GM21529 (cell line): ENCODE data around the gene NAALADL2.
"Not testable (repeated sequence)": the region's sequence is repeated elsewhere in the genome, so short reads cannot be mapped to it uniquely, and the experiment has no call there.

Experiments
- ATAC-seq: cut with Tn5 transposase; IDR thresholded peaks from one replicate; pipeline ENCODE4 v1.9.1; 2021; ENCODE audit not compliant: unreplicated experiment

The NAALADL2 gene

DNA sequence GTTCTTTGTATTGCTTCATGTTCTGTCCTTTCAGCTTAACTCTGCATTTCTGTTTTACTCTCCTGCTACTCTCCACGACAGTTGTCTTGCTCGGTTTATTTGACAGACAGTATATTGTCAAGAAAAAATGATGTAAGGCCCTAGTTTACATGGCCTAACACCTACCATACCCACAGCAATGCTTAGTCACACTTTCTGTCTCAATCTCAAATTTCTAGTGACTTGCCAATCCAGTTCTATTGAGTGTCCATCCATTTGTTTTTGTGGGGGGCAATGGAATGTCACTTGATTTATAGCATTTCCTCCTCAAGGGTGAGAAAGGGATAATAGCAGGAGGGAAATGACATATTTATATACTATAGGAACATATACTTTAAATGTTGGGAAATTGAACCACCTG is 676.2 kb downstream of the NAALADL2 start:
- no peak for ATAC-seq

DNA sequence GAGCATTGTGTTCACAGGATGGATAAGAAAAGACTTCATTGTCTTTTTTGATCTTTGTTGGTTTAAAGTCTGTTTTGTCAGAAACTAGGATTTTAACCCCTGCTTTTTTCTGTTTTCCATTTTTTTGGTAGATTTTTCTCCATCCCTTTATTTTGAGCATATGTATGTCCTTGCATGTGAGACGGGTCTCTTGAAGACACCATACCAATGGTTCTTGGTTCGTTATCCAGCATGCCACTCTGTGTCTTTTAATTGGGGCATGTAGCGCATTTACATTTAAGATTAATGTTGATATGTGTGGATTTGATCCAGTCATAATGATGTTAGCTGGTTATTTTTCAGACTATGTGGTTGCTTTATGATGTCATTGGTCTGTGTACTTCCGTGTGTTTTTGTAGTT is 687.0 kb downstream of the NAALADL2 start:
- no peak for ATAC-seq

DNA sequence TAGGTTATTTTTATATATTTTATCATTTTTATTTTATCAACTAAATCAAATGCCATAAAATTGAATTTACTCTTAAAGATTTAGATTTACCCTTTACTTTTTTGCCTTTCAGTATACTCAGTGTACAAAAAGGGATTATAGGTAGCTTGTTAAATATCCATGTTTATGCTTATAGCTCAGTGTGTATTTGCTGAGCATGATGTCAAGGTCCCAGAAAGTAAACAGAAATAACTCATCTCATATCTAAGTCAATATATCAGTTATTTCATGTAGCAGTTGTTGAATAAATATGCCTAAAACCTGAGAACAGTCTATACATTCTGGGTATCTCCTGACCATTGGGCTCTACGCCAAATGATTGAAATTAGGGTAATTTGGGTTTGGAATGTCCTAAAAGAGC is 693.8 kb downstream of the NAALADL2 start:
- ATAC-seq: no peak

DNA sequence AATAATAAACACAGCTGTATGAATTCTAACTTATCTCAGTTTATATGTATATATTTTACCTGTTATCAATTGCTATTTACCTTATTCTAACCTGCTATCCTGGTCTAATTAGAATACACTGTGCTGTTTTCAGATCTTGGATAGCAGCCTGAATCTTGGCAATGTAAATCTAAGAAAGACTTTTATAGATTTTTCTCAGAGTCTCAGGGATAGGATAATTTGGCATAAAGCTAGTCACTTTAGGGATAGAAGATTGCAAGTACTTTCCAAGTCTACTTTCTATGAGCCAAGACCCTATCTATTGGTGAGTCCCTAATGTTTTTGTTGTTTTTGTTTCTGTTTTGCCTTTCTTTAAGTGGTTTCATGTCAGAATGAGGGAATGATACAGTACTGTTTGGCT is 695.7 kb downstream of the NAALADL2 start:
- no peak for ATAC-seq

DNA sequence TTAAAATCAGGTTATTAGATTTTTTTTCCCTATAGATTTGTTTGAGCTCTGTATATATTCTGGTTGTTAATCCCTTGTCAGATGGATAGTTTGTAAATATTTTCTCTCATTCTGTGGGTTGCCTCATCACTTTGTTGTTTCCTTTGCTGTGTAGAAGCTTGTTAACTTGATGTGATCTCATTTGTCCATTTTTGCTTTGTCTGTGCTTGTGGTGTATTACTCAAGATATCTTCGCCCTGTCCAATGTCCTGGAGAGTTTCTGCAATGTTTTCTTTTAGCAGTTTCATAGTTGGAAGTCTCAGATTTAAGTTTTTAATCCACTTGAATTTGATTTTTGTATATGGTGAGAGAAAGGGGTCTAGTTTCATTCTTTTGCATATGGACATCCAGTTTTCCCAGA is 699.1 kb downstream of the NAALADL2 start:
- ATAC-seq: no peak

DNA sequence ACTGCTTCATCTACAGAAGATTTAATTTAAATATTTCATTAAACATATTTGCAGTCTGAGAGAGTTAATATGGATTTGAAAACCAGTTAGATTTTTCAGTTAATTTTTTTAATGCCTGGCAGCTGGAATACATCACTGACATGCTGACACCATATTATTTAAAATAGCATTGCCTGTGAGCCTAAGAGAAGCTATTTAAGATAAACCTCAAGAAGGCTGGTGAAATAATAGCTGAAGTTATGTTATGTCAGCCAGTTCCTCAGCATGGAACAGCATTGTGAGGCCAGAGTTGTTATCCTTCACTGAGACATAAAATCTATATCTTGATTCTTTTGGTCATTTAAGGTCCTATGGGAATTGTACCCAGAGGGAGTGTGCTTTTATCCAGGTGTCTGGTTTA is 705.2 kb downstream of the NAALADL2 start:
- no peak for ATAC-seq

DNA sequence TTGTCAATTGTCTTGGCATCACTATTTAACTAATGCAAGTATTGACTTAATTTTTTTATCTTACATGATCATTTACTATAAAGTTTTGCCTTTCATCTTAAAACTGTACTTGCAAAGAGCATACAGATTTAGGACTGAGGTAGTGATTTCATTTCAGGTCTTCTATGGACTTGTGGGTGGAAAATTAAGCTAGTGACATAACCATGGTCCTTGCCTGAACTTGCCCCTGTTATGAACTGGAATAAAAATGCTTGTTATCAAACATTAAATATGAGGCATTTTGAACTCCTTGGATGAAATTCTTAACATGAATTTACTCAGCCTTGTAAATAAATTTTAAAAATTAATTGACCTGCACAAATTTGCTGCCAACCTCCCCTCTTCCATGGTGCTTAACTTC is 712.0 kb downstream of the NAALADL2 start:
- no peak for ATAC-seq

DNA sequence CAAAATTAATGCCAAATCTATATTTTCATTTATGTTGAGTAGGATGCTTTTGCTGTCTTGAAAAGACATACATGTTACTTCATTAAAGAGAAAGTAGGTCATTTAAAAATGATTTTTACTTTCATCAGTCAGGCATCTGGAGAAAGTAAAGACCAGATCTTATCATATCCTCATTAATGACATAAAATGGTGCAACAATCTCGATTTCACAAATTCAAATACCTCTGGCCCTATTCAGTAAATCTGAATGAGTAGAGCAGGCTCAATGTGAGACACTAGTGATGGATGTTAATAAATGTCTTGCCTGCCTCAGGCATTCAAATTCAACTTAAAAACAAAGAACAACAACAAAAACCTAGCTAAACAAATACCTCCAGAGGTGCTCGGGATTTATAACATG is 714.1 kb downstream of the NAALADL2 start:
- no peak for ATAC-seq

DNA sequence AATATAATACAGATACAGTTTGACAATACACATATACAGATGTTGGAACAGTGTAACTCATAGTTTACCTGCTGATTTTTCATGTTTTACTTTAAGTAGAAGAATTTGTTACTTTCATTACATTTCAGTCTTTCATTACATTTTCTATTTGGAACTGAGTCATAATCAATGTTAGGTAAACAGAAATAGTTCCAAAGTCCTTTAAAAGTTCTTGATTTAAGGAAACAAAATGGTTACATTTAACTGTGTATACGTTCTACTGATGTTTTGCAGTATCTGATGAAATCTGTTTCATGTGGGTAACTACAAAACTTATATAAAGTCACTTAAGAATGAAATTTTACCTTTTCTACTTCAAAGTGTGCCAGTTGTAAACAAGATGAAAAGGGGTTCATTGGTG is 721.2 kb downstream of the NAALADL2 start:
- ATAC-seq: no peak

DNA sequence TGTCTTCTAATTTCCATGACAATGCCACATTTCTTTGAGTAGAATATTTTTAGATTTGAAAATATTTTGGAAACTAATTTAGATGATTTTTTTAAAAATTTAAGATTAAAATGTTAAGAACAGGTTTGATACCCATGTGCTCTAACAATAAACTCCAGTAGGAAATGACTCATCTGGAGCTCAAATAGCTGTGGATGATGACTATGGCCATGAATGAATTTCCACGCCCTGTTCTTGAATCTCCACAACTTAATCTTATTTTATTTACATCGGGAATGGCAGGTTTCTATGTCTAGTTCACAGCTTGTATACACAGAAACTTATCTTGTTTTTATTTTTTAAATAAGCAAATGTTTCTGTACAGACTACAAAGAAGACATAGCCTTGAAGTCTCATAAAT is 726.8 kb downstream of the NAALADL2 start:
- no peak for ATAC-seq

DNA sequence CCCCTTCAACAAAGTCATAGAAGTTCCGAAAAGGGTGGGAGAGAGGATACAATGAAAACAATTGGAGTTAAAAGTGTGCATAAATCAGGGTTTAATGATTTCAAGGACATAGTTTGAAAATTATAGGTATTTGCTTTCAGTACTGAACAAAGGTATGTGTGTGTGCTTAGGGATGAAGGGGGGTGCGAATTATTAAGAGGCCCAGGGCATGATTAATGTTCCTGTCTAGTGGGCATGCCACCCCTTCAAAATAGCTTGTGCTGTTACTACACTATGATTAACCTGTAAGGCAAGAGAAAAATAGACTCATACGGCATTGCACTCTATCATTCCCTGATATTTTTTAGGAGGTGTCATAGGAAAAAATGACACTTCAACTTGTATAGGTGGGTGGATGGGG is 731.6 kb downstream of the NAALADL2 start:
- no peak for ATAC-seq

DNA sequence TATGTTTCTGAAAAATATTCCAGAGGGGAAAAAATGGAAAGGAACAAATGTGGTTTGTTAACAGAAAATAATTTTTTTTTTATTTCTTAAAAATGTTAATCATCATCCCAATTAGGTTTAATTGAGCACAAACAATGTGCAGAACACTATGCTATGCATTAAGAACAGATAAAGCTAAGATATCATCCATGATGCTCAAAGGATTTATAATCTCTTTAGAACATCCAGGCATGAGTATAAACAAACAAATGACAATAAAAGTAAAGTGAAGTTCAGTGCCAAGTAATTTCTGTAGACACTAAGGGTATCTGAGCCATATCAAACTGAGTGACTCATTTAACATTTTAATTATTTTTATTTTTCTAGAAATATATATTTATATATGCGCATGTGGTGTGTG is 732.2 kb downstream of the NAALADL2 start:
- no peak for ATAC-seq

DNA sequence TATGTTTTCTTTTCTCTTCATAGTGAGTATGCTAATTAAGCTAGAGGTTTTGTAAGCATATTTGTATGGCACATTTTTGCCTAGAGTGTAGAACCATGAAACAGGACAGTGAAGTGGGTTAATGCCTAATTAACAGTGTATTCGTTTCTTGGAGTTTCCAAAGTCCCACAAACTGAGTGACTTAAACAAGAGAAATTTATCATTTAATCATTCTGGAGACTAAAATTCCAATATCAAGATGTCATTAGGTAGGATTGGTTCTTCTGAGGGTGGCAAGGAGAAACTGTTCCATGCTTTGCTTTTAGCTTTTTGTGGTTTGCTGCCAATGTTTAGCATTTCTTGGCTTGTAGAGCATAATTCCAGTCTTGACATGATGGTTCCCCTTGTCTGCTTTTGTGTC is 734.2 kb downstream of the NAALADL2 start:
- no peak for ATAC-seq

DNA sequence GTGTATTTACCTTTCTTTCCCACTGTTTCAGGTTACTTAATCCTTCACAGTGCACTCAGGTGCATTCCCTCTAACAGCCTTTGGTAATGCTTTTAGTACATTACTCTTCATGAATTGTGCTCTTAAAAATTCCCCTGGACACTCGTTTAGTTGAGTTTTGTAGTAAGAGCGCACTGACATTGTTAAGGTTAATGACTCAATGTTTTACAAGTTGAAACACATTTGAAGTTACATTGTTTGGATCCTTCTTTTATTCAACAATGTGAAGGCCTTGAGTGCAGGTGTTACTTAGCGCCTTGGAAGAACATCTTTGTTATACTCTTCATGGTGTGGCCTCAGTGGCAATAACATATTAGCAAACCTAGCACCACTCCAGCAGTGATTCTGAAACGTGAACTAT is 739.6 kb downstream of the NAALADL2 start:
- ATAC-seq: no peak

DNA sequence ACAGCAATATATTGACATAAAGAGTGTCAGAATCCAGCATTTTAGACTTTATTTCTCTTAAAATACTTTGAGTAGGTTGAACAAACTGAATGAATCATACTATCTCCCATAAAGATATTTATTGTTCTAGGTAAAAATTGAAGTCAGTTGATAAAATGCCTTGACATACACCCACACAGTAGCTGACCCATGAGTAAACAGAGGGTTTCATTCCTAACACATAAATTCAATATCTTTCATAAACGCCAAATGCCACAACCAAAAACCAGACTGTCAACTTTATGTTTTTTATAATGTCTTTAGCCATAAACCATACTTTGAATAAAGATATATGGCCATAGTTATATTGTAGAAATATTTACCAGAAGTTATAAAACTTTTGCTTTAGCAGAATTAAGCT is 742.4 kb downstream of the NAALADL2 start:
- no peak for ATAC-seq

DNA sequence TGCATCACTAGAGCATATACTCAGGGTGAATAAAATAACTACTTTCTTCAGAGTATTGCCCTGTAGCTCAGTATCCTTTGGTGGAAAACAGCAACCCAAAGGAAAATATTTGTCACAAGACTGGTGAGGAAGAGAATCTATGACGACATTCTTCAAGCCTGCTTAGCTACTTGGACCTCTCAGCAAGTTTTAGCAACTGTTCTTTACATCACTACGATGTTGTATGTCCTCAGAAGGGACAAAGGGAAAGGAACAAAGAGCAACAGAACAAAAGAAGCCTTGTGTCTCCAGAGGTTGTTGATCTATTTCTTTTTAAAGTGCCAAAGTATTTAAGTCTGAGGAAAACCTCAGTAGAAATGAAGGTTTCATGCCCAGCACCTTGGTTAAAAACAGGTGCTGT is 746.7 kb downstream of the NAALADL2 start:
- no peak for ATAC-seq

DNA sequence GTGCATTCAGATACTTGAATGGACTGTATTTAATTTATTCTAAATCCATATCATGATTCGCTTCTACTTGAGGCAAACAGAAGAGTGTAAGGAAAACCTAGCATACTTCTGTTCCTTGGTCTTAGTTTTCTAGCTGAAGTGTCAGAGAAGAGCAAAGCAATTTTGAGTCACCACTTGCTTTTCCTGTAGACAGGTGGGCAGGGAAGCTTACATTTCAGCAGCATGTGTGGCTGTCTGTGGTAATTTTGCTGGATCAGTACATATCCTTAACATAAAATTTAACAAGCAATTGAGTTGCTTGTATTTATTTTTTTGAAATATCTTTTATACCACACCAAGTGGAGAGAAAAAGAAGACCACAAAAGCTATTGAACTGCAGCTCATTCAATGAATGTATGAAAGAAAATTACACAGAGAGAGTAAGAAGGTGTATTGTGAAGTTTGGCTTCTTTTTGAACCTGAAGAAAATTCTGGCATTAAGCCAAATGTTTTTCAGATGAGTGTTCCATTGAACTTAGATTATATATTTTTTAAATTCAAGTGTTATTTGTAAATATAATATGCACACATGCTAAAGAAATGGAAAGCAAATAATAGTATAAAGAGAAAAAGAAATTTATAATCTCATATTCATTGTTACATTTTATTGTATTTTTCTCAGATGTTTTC is 747.6 kb downstream of the NAALADL2 start:
- ATAC-seq: no peak

DNA sequence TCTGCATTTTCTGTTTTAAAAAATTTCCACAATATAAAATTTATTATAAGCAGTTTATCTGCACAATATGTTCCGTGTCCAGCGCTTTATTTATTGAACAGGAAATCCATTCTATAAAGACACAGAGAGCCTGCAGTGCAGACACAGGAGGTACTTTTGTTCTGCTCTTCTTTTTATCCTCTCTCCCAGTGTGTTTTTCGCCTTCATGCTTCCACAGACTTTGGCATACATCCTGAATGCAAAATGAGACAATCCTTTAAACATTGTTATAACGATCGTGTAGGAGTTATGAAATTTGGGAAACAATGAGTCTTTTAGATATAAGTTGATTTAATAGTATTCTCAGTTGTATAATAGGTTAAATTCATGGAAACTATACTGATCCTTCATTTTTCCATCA is 749.2 kb downstream of the NAALADL2 start:
- no peak for ATAC-seq

DNA sequence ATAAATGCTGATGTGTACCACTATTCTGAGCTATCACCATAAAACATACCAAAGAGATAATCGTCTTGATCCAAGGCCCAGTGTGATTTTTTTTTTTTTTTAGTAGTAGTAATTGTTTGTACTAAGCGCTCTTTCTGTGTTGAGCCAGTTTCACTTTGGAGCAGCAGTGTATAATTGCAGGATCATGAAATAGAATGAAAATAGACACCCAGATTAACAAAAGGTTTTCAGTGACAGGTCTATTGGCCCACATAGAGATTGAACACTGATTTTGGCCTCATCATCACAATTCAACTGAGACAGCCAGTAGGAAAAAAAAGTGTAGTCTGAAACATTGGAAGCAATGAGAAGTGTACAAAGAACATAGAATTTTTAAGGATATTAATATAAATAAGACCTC is 749.8 kb downstream of the NAALADL2 start:
- no peak for ATAC-seq

DNA sequence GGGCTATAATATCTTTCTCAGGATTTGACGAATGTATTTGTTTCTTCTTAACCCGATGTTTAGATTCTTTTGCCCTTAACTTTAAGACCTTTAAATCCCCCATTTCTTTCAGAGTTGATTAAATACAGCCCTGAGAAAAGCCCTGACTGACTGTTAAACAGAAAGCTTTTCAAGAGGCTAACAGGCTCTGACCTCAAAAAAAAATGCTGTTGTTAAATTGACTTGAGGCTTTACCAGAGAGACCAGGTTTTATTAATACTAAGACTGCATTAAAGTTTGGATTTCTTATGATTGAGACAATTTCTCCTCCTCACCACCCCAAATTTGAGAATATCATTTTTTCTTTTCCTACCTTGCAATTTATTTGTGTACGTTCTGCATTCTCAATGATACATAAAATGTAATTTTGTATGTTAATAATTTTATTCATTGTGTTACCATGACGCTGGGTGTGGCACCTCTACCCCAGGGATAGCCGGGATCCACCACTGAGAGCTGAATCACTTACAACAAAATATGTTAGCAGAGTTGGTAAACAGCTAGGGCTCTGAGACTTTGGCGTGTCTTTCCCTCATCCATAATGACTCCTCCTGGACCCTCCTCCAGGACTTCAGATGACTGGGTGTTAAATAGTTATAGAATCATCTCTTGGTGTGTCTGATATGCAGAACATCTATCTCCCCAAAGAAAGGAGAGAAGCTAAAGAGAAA is 753.5 kb downstream of the NAALADL2 start:
- ATAC-seq: no peak

DNA sequence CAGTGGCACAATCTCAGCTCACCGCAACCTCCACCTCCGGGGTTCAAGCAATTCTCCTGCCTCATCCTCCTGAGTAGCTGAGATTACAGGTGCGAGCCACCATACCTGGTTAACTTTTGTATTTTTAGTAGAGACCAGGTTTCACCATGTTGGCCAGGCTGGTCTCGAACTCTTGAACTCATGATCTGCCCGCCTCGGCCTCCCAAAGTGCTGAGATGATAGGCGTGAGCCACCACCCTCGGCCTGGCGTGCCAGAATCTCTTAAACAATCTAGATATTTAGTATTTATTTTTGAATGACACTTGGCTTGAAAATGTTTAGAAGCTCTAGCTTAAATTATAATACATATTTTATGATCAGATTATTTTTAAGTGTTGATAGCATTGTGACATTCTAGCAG is 755.0 kb downstream of the NAALADL2 start:
- ATAC-seq: not testable (repeated sequence)

DNA sequence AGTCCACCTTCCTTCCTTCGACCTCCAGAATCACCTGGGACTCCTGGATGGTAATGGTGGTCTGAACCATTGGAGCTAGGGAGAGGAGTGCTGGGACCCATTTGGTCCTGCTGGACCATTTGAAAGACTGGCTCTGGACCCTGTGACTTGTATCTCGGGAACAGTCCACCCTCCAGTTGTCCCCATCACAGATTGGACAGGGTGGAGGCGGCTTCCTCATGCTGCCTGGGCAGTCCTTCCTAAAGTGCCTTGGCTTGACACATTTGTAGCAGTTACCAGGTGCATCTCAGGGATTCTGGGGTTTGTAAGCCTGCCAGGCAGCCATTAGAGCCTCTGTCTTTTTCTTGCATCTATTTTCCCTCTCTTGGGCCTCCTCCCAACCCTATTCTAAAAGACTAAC is 758.1 kb downstream of the NAALADL2 start:
- ATAC-seq: no peak

DNA sequence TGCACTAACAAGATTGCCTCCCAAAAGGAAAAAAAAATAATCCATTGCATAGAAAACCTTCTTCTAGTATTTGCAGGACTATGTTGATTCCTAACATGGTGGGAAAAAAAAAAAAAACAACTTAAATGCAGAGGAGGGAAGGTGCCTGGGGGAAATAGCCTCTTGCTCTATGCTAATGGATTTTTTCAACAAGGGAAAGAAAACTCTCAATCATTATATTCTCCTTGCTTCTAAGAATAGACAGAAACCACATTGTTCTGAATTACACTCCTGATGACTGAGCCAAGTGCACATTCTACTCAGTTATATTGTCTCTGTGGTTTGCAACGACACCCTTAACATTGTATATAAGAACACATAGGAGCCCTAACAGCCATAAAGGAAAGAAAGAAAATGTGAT is 760.2 kb downstream of the NAALADL2 start:
- ATAC-seq: no peak
